Mesenchymal stem cell (in vitro differentiated cells and primary cell): ENCODE results near the gene NPAP1. TPM values are rescaled to one million over a fixed set of nuclear protein-coding genes. Genes with fewer than 3 reads are reported as not detected.

Experiments used
- DNase-seq: peaks from one replicate; pipeline ENCODE4 v3.0.0-alpha.2; 2013
- H2AFZ ChIP-seq: one replicate; pipeline ENCODE4 v1.6.1; 2013; ENCODE audit warnings: low read depth, mild to moderate bottlenecking, control low read depth, inconsistent platforms, low read length, moderate library complexity
- H2AK5ac ChIP-seq: 2 replicates; pipeline ENCODE4 v1.6.1; 2013; ENCODE audit warnings: low read length, moderate library complexity, mild to moderate bottlenecking, inconsistent platforms; ENCODE audit not compliant: severe bottlenecking
- H2BK120ac ChIP-seq: one replicate; pipeline ENCODE4 v1.6.1; 2013; ENCODE audit warnings: low read depth, mild to moderate bottlenecking, inconsistent platforms, low read length, moderate library complexity
- H2BK12ac ChIP-seq, 2 experiments: one replicate each; pipeline ENCODE4 v1.6.1; 2013; ENCODE audit warnings: inconsistent platforms in 2 of 2, low read length in 2 of 2, mild to moderate bottlenecking in 2 of 2, moderate library complexity in 2 of 2, control low read depth in 1 of 2
- H2BK15ac ChIP-seq: one replicate; pipeline ENCODE4 v1.6.1; 2013; ENCODE audit warnings: mild to moderate bottlenecking, low read depth, inconsistent platforms; ENCODE audit not compliant: poor library complexity, severe bottlenecking
- H2BK5ac ChIP-seq: 2 replicates; pipeline ENCODE4 v1.6.1; 2013; ENCODE audit warnings: low read depth, mild to moderate bottlenecking, low read length, control low read depth, inconsistent platforms; ENCODE audit not compliant: poor library complexity, severe bottlenecking
- H3K14ac ChIP-seq, 2 experiments: one replicate each; pipeline ENCODE4 v1.6.1; 2013; ENCODE audit warnings: inconsistent platforms in 2 of 2, low read length in 2 of 2, control low read depth in 1 of 2, mild to moderate bottlenecking in 1 of 2, moderate library complexity in 1 of 2
- H3K18ac ChIP-seq, 2 experiments: one replicate each; pipeline ENCODE4 v1.6.1; 2013; ENCODE audit warnings: inconsistent platforms in 2 of 2, low read length in 2 of 2, control low read depth in 1 of 2, low read depth in 1 of 2, mild to moderate bottlenecking in 1 of 2
- H3K23ac ChIP-seq, 2 experiments: one replicate each; pipeline ENCODE4 v1.6.1; 2013; ENCODE audit warnings: inconsistent platforms in 2 of 2, low read length in 2 of 2, mild to moderate bottlenecking in 2 of 2, moderate library complexity in 2 of 2, control low read depth in 1 of 2
- H3K27ac ChIP-seq: 2 replicates; pipeline ENCODE4 v1.5.1; 2013; ENCODE audit warnings: mild to moderate bottlenecking, moderate library complexity, low read length, control low read depth, inconsistent platforms; ENCODE audit not compliant: poor library complexity, severe bottlenecking
- H3K27me3 ChIP-seq, 2 experiments: 2 replicates each; pipeline versions ENCODE4 v1.6.1 to v1.7.0; 2013; ENCODE audit warnings: low read length in 2 of 2, mild to moderate bottlenecking in 2 of 2, moderate library complexity in 2 of 2, control low read depth in 1 of 2, inconsistent platforms in 1 of 2; ENCODE audit not compliant: control insufficient read depth in 1 of 2, insufficient read depth in 1 of 2
- H3K36me3 ChIP-seq, 2 experiments: 2 replicates each; pipeline versions ENCODE4 v1.6.1 to v1.7.0; 2013; ENCODE audit warnings: low read length in 2 of 2, control low read depth in 1 of 2, inconsistent platforms in 1 of 2, low read depth in 1 of 2, mild to moderate bottlenecking in 1 of 2; ENCODE audit not compliant: insufficient read depth in 2 of 2, control insufficient read depth in 1 of 2
- H3K4ac ChIP-seq, 2 experiments: one replicate each; pipeline ENCODE4 v1.6.1; 2013; ENCODE audit warnings: inconsistent platforms in 2 of 2, low read length in 2 of 2, mild to moderate bottlenecking in 2 of 2, moderate library complexity in 2 of 2, control low read depth in 1 of 2, low read depth in 1 of 2
- H3K4me1 ChIP-seq: 2 replicates; pipeline ENCODE4 v1.6.1; 2013; ENCODE audit warnings: low read depth, low read length, control low read depth; ENCODE audit not compliant: control insufficient read depth, insufficient read depth
- H3K4me2 ChIP-seq: 2 replicates; pipeline ENCODE4 v1.6.1; 2013; ENCODE audit warnings: low read length, mild to moderate bottlenecking, inconsistent platforms; ENCODE audit not compliant: poor library complexity, severe bottlenecking
- H3K4me3 ChIP-seq, 2 experiments: 2 replicates each; pipeline versions ENCODE4 v1.5.1 to v1.7.0; 2013; ENCODE audit warnings: low read length in 2 of 2, mild to moderate bottlenecking in 2 of 2, control low read depth in 1 of 2, low read depth in 1 of 2; ENCODE audit not compliant: insufficient read depth in 1 of 2
- H3K79me1 ChIP-seq: replicated peaks from 2 replicates; pipeline ENCODE4 v1.6.1; 2013; ENCODE audit warnings: mild to moderate bottlenecking, control low read depth, low read length, inconsistent platforms; ENCODE audit not compliant: poor library complexity, severe bottlenecking
- H3K9ac ChIP-seq: 2 replicates; pipeline ENCODE4 v1.7.0; 2013; ENCODE audit warnings: mild to moderate bottlenecking, low read length, moderate library complexity
- H3K9me3 ChIP-seq: 2 replicates; pipeline ENCODE4 v1.7.0; 2013; ENCODE audit warnings: mild to moderate bottlenecking, low read length; ENCODE audit not compliant: control insufficient read depth
- H4K8ac ChIP-seq: one replicate; pipeline ENCODE4 v1.6.1; 2013; ENCODE audit warnings: inconsistent platforms, mild to moderate bottlenecking, low read length, moderate library complexity
- H4K91ac ChIP-seq: one replicate; pipeline ENCODE4 v1.6.1; 2013; ENCODE audit warnings: mild to moderate bottlenecking, low read length, inconsistent platforms
- whole genome bisulfite sequencing: methylation state at CpG from one replicate; pipeline ENCODE4 v1.1.7; 2013; ENCODE audit warnings: mixed read lengths; 5-methylcytosine and 5-hydroxymethylcytosine counted together
- polyA plus RNA-seq, 2 experiments: library from polyadenylated mRNA; stranded (reverse); fragments of 200-250 nt; gene quantifications; one replicate each; pipeline ENCODE4 v1.2.3, GENCODE V29; 2013

Gene NPAP1, protein sequence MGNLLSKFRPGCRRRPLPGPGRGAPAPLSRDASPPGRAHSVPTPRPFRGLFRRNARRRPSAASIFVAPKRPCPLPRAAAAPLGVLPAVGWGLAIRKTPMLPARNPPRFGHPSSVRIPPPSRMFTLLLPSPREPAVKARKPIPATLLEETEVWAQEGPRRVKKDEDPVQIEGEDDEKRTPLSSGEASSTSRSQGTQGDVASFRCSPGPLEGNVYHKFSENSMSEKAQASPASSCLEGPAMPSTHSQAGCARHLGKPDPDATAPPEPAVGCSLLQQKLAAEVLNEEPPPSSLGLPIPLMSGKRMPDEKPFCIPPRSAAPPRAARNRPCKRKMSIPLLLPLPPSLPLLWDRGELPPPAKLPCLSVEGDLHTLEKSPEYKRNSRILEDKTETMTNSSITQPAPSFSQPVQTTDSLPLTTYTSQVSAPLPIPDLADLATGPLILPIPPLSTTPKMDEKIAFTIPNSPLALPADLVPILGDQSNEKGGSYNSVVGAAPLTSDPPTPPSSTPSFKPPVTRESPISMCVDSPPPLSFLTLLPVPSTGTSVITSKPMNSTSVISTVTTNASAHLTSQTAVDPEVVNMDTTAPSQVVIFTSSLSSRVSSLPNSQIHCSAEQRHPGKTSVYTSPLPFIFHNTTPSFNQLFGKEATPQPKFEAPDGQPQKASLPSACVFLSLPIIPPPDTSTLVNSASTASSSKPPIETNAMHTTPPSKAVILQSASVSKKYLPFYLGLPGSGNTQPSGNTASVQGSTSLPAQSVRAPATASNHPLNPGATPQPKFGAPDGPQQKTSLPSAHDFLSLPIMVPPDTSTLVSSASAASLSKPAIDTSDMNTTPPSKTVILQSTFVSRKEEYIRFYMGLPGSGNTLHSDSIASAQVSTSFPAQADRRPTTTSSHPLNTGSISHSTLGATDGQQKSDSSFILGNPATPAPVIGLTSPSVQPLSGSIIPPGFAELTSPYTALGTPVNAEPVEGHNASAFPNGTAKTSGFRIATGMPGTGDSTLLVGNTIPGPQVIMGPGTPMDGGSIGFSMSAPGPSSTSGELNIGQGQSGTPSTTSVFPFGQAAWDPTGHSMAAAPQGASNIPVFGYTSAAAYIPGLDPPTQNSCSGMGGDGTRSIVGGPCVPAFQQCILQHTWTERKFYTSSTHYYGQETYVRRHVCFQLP
- polyA plus RNA-seq (2013, experiment 1 of 2): not detected
- polyA plus RNA-seq (2013, experiment 2 of 2): not detected

DNA sequence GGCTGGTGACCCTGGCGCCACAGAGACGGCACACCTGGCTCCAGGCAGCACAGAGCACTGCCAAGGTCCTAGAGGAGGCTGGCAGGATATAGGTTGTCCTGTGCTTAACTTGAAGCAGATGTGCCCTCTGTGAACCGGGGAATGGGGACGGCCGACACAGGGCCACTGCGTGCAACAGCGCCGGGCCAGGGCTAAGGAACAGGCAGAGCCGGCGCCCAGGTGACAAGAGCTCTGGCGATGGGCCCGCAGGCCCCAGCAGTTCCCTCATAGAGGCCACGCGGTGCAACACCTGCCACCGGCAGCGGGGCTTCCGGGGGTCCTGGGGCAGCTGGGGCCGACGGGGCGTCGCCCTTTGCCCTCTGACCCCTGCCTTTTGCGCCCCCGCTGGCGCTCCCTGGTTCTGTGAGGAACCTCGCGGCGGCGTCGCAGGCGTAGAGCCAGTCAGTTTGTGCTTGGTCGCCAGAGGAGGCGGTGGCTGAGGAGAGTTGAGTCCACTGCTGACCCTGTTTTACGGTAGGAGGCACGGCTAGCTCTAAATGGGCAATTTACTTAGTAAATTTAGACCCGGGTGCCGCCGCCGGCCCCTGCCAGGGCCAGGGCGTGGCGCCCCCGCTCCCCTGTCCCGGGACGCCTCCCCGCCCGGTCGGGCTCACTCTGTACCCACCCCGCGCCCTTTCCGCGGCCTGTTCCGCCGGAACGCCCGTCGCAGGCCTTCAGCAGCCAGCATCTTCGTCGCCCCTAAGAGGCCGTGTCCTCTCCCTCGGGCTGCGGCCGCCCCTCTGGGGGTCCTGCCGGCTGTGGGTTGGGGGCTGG lies at the start of gene NPAP1:
Gene NPAP1, plus strand, starts transcription at position 444 of the 813 bp plus-strand sequence. Its CDS starts 93 bp downstream, at position 537.
- no peak within 1 kb of the TSS for H2AFZ ChIP-seq
- no peak within 1 kb of the TSS for H2BK5ac ChIP-seq
- no peak within 1 kb of the TSS for H3K14ac ChIP-seq
- H3K27ac ChIP-seq: no peak within 1 kb of the TSS
- no peak within 1 kb of the TSS for H2AK5ac ChIP-seq
- 94% methylated on average over 62 of the region's 62 CpGs for WGBS
- H3K27me3 ChIP-seq: no peaks in the 10 kb centered on the region
- no peak within 1 kb of the TSS for H3K9ac ChIP-seq
- H4K8ac ChIP-seq: no peak within 1 kb of the TSS
- no peak within 1 kb of the TSS for H2BK120ac ChIP-seq
- H3K4me1 ChIP-seq: no peaks in the 10 kb centered on the region
- H3K79me1 ChIP-seq: no peaks in the 10 kb centered on the region
- H3K4me3 ChIP-seq: no peak within 1 kb of the TSS
- no peak within 1 kb of the TSS for H3K4ac ChIP-seq
- H3K36me3 ChIP-seq: no peaks in the 10 kb centered on the region
- no peak within 1 kb of the TSS for H3K18ac ChIP-seq
- H2BK12ac ChIP-seq: no peak within 1 kb of the TSS
- H4K91ac ChIP-seq: no peak within 1 kb of the TSS
- H3K9me3 ChIP-seq: peaks cover 18% of the 10 kb centered on the region
- no peak within 1 kb of the TSS for H3K23ac ChIP-seq
- DNase-seq: no peak
- H2BK15ac ChIP-seq: no peak within 1 kb of the TSS
- H3K4me2 ChIP-seq: no peak within 1 kb of the TSS

DNA sequence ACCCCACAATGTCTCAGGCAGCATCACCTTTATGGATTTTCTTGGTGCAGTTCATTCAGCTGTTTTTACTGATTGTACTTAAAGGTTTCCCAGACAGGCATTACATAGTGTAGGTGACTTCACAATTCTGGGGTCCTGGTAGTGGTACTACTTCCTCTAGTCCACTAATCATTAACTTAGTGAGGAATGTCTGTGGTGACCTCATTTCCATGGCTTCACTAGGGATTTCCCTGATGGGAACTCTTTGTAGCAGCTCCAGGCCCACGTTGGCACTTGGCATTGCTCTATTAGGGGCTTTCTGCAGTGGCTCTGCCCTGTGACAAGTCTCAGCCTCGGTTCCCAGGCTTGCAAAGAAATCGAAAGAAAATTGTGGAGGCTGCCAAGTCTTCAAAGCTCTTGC lies 48.1 kb upstream of the NPAP1 start:
- H3K18ac ChIP-seq: no peak overlapping the region
- H2BK5ac ChIP-seq: no peak overlapping the region
- H2BK120ac ChIP-seq: no peak overlapping the region
- H3K23ac ChIP-seq: no peak overlapping the region
- peaks cover 42% of the 10 kb centered on the region for H3K9me3 ChIP-seq
- no peak overlapping the region for H3K4ac ChIP-seq
- no peak overlapping the region for H3K4me3 ChIP-seq
- no peak overlapping the region for H2AK5ac ChIP-seq
- no peaks in the 10 kb centered on the region for H3K36me3 ChIP-seq
- no peak overlapping the region for H4K8ac ChIP-seq
- H4K91ac ChIP-seq: no peak overlapping the region
- no peak overlapping the region for H2BK12ac ChIP-seq
- no peak overlapping the region for H2BK15ac ChIP-seq
- H3K79me1 ChIP-seq: no peaks in the 10 kb centered on the region
- no peak overlapping the region for H3K9ac ChIP-seq
- DNase-seq: no peak
- no peaks in the 10 kb centered on the region for H3K27me3 ChIP-seq
- no peaks in the 10 kb centered on the region for H3K4me1 ChIP-seq
- no peak overlapping the region for H2AFZ ChIP-seq
- no peak overlapping the region for H3K4me2 ChIP-seq
- H3K14ac ChIP-seq: no peak overlapping the region
- 36% methylated on average over 3 of the region's 3 CpGs for WGBS
- no peak overlapping the region for H3K27ac ChIP-seq

DNA sequence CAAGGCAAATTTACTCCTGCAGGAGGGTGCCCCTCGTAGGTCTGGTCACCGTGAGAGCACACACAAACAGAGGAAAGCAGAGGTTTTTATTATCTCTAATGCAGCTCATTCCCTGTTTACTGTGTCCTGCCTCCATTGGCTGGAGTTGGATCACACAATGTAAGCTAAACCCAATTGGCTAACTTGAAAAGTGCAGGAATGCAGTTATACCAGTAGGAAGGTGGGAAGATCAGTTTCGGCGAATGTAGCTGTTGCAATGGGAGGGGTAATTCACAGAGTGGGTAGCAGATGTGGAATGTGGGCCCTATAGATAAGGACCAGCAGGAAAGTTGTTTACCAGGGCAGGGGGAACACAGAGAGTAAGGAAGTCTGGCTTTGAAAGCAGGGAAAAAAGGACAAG lies 42.5 kb upstream of the NPAP1 start:
- Histone ChIP-seq H3K9me3 (peaks cover 26% of the 10 kb centered on the region), H2BK120ac (no peak overlapping the region), H4K91ac (no peak overlapping the region), H3K4me2 (no peak overlapping the region), H3K14ac (no peak overlapping the region), H3K79me1 (no peaks in the 10 kb centered on the region), H3K4ac (no peak overlapping the region), H3K4me3 (no peak overlapping the region), H3K9ac (no peak overlapping the region), H3K36me3 (no peaks in the 10 kb centered on the region), H4K8ac (no peak overlapping the region), H2BK5ac (no peak overlapping the region), H2AFZ (no peak overlapping the region), H3K27me3 (no peaks in the 10 kb centered on the region), H2AK5ac (no peak overlapping the region), H3K4me1 (no peaks in the 10 kb centered on the region), H3K27ac (no peak overlapping the region), H3K23ac (no peak overlapping the region), H2BK12ac (no peak overlapping the region), H3K18ac (no peak overlapping the region), H2BK15ac (no peak overlapping the region)
- 84% methylated on average over 4 of the region's 4 CpGs for WGBS
- DNase-seq: no peak
